CD4-positive, alpha-beta T cell (primary cell): Measurements from ENCODE around the gene SMARCB1. TPM values are rescaled to one million over a fixed set of nuclear protein-coding genes. Genes with fewer than 3 reads are reported as not detected.

Source experiments
- ATAC-seq: fragments of 200-7000 bp; cut with Tn5 transposase; one replicate; pipeline ENCODE4 v1.10.0; 2022; ENCODE audit warnings: mild to moderate bottlenecking; ENCODE audit not compliant: poor library complexity
- CTCF ChIA-PET: fragments of 350-600 bp; sonication (Branson Sonifier 250); formaldehyde crosslinking; loops from one replicate; lab custom pipeline; 2021; ENCODE audit warnings: antibody characterized with exemption, inconsistent platforms; lab: Charles Lee
- POLR2A ChIA-PET: fragments of 350-600 bp; sonication (Branson Sonifier 250); formaldehyde crosslinking; loops from one replicate; lab custom pipeline; 2021; ENCODE audit warnings: antibody characterized with exemption, inconsistent platforms; lab: Charles Lee
- DNase-seq, 14 experiments: peaks; one replicate each; pipeline ENCODE4 v3.0.0-alpha.2; 2013 to 2020; ENCODE audit warnings: mixed read lengths in 2 of 14
- H3K27ac ChIP-seq, 2 donors: one replicate each; pipeline versions ENCODE4 v1.5.1 to v1.7.0; 2013; ENCODE audit warnings: low read length in 2 of 2, low read depth in 1 of 2, mild to moderate bottlenecking in 1 of 2
- H3K27me3 ChIP-seq, 2 experiments: 1 replicate in 1 of 2; 2 replicates in 1 of 2; pipeline versions ENCODE4 v1.6.1 to v1.7.0; 2013; ENCODE audit warnings: low read length in 2 of 2, control low read depth in 1 of 2, mild to moderate bottlenecking in 1 of 2, moderate library complexity in 1 of 2; ENCODE audit not compliant: insufficient read depth in 2 of 2, control insufficient read depth in 1 of 2
- H3K36me3 ChIP-seq: one replicate; pipeline ENCODE4 v1.6.1; 2013; ENCODE audit warnings: low read length, control low read depth; ENCODE audit not compliant: insufficient read depth
- H3K4me1 ChIP-seq: one replicate; pipeline ENCODE4 v1.6.1; 2013; ENCODE audit warnings: low read length, control low read depth; ENCODE audit not compliant: insufficient read depth
- H3K4me3 ChIP-seq: one replicate; pipeline ENCODE4 v1.5.1; 2013; ENCODE audit warnings: mild to moderate bottlenecking, low read length, moderate library complexity
- H3K9me3 ChIP-seq, 2 experiments: 1 replicate in 1 of 2; 2 replicates in 1 of 2; pipeline versions ENCODE4 v1.6.1 to v1.7.0; 2013; ENCODE audit warnings: low read length in 2 of 2, mild to moderate bottlenecking in 2 of 2, control low read depth in 1 of 2, moderate library complexity in 1 of 2; ENCODE audit not compliant: control insufficient read depth in 1 of 2, insufficient read depth in 1 of 2
- H3K27ac Mint-ChIP-seq: one replicate; pipeline ENCODE4 v1.8.0; 2020; ENCODE audit warnings: mixed read lengths
- H3K27me3 Mint-ChIP-seq: one replicate; pipeline ENCODE4 v1.8.0; 2021; ENCODE audit warnings: mixed read lengths
- H3K36me3 Mint-ChIP-seq: one replicate; pipeline ENCODE4 v1.8.0; 2021; ENCODE audit warnings: low read depth, mixed read lengths
- H3K4me1 Mint-ChIP-seq: one replicate; pipeline ENCODE4 v1.8.0; 2021; ENCODE audit warnings: low read depth, mixed read lengths
- H3K4me3 Mint-ChIP-seq: one replicate; pipeline ENCODE4 v1.8.0; 2020; ENCODE audit warnings: mild to moderate bottlenecking, mixed read lengths
- H3K9me3 Mint-ChIP-seq: one replicate; pipeline ENCODE4 v1.8.0; 2020; ENCODE audit warnings: mixed read lengths
- CTCF ChIP-seq: fragments of 200-600 bp; IDR thresholded peaks from one replicate; pipeline ENCODE4 v1.8.0; 2022; ENCODE audit warnings: antibody characterized with exemption, mild to moderate bottlenecking
- intact Hi-C, 2 experiments: fragments of 100-400 bp; cut with DNase I in 1 of 2; cut with micrococcal nuclease in 1 of 2; formaldehyde crosslinking; loops; one replicate each; pipeline versions ENCODE4 v1.15.1 to v1.9.0; 2023 to 2025; cut with DNase I, micrococcal nuclease
- total RNA-seq, 174 experiments: library from RNA in 2 of 174; stranded (reverse) in 2 of 174; gene quantifications; one replicate each; pipeline ENCODE4 v1.2.3 and lab custom pipeline; 2021 to 2026

SMARCB1 gene
- total RNA-seq, 2 experiments from 2014 or later = 40.3 to 41.7 TPM

- Histone ChIP-seq H3K4me1 (no peaks in the 10 kb centered on the region), H3K36me3 (no peaks in the 10 kb centered on the region), H3K27ac (no peak overlapping the region), H3K4me3 (no peak overlapping the region), H3K27me3 (no peaks in the 10 kb centered on the region), H3K9me3 (no peaks in the 10 kb centered on the region)
- intact Hi-C loops = no loop called here
- DNase-seq (no peak), ATAC-seq (no peak)
- no peaks in the 10 kb centered on the region for H3K9me3 Mint-ChIP-seq
- H3K4me3 Mint-ChIP-seq = no peak overlapping the region
- ChIA-PET CTCF (no interaction called here), POLR2A (interaction anchor here (0.6 kb wide), 1 partner anchor 146 kb away, joined by 3 read pairs; no protein-coding TSS in a partner anchor)
- no peaks in the 10 kb centered on the region for H3K4me1 Mint-ChIP-seq
- H3K27ac Mint-ChIP-seq = no peak overlapping the region
- H3K27me3 Mint-ChIP-seq = no peaks in the 10 kb centered on the region
- peaks cover 18% of the 10 kb centered on the region for H3K36me3 Mint-ChIP-seq
- no peak for TF ChIP-seq CTCF
These were observed 97.4 kb downstream of the SMARCB1 start for GRCh38 chr22:23884140-23884539.

Other genes with a start within 250 kb of the SMARCB1 start
- gene IGLL1, start 206.7 kb upstream of the SMARCB1 start, total RNA-seq = not detected
- 1 to 10 TPM; 1.7 to 2.2 TPM for gene DRICH1, start 154.6 kb upstream of the SMARCB1 start, total RNA-seq
- gene RGL4, start 96.0 kb upstream of the SMARCB1 start, total RNA-seq = 10 to 100 TPM; 24.6 to 24.8 TPM
- 1 to 10 TPM; 1.3 to 1.9 TPM for gene ZNF70, start 35.9 kb upstream of the SMARCB1 start, total RNA-seq
- not detected for gene VPREB3, start 32.5 kb upstream of the SMARCB1 start, total RNA-seq
- gene C22orf15, start 24.0 kb upstream of the SMARCB1 start, total RNA-seq = under 1 TPM; 0.49 to 0.84 TPM
- 10 to 100 TPM; 34.4 to 43.0 TPM for gene CHCHD10, start 19.0 kb upstream of the SMARCB1 start, total RNA-seq
- gene MMP11, start 14.1 kb upstream of the SMARCB1 start, total RNA-seq = 1 to 10 TPM; 2.3 to 2.4 TPM
- gene DERL3, start 52.0 kb downstream of the SMARCB1 start, total RNA-seq = under 1 TPM; 0.66 to 0.98 TPM
- 10 to 100 TPM in 1 of 2 experiments, 1 to 10 TPM in 1; 9.9 to 11.5 TPM for gene SLC2A11, start 70.9 kb downstream of the SMARCB1 start, total RNA-seq
- gene MIF, start 107.4 kb downstream of the SMARCB1 start, total RNA-seq = 100 to 1,000 TPM; 213 to 226 TPM
- gene GSTT2B, start 174.2 kb downstream of the SMARCB1 start, total RNA-seq = not detected
- 1 to 10 TPM; 3.5 to 3.8 TPM for gene DDTL, start 179.9 kb downstream of the SMARCB1 start, total RNA-seq
- gene DDT, start 187.5 kb downstream of the SMARCB1 start, total RNA-seq = 10 to 100 TPM; 82.3 to 84.3 TPM
- gene GSTT2, start 193.2 kb downstream of the SMARCB1 start, total RNA-seq = not detected
- not detected for gene GSTT4, start 218.5 kb downstream of the SMARCB1 start, total RNA-seq
- gene CABIN1, start 224.3 kb downstream of the SMARCB1 start, total RNA-seq = 100 to 1,000 TPM; 113 TPM